Neural cell (in vitro differentiated cells): ENCODE data around the gene MXRA7.

Experiments
- EP300 ChIP-seq: fragments of 450-650 bp; conservative IDR thresholded peaks from 2 replicates; pipeline ENCODE4 v1.6.1; 2014; ENCODE audit warnings: antibody characterized with exemption, mild to moderate bottlenecking, moderate library complexity; ENCODE audit not compliant: poor library complexity, severe bottlenecking
- EZH2 ChIP-seq: fragments of 200-600, 300-800 bp; shearing (Covaris generic), sonication (generic); IDR thresholded peaks from 2 replicates; pipeline ENCODE4 v1.6.1; 2014; ENCODE audit warnings: antibody characterized with exemption, low read length, borderline replicate concordance, mild to moderate bottlenecking; ENCODE audit not compliant: insufficient read depth, poor library complexity, severe bottlenecking
- MXI1 ChIP-seq: fragments of 450-650 bp; conservative IDR thresholded peaks from 2 replicates; pipeline ENCODE4 v1.6.1; 2014; ENCODE audit warnings: antibody characterized with exemption, mild to moderate bottlenecking; ENCODE audit not compliant: poor library complexity, severe bottlenecking
- POLR2AphosphoS5 ChIP-seq: IDR thresholded peaks from 2 replicates; pipeline ENCODE4 v1.6.1; 2012
- RAD21 ChIP-seq: fragments of 450-650 bp; conservative IDR thresholded peaks from 2 replicates; pipeline ENCODE4 v1.6.1; 2014; ENCODE audit warnings: antibody characterized with exemption, mild to moderate bottlenecking, moderate library complexity
- TF ChIP-seq, protein P1 (sequence below): IDR thresholded peaks from 2 replicates; pipeline ENCODE4 v1.6.1; 2012; ENCODE audit warnings: borderline replicate concordance
- TF ChIP-seq, protein P2 (sequence below): fragments of 450-650 bp; IDR thresholded peaks from 2 replicates; pipeline ENCODE4 v1.5.1; 2014; ENCODE audit warnings: antibody characterized with exemption, mild to moderate bottlenecking, moderate library complexity; ENCODE audit not compliant: poor library complexity, severe bottlenecking

DNA sequence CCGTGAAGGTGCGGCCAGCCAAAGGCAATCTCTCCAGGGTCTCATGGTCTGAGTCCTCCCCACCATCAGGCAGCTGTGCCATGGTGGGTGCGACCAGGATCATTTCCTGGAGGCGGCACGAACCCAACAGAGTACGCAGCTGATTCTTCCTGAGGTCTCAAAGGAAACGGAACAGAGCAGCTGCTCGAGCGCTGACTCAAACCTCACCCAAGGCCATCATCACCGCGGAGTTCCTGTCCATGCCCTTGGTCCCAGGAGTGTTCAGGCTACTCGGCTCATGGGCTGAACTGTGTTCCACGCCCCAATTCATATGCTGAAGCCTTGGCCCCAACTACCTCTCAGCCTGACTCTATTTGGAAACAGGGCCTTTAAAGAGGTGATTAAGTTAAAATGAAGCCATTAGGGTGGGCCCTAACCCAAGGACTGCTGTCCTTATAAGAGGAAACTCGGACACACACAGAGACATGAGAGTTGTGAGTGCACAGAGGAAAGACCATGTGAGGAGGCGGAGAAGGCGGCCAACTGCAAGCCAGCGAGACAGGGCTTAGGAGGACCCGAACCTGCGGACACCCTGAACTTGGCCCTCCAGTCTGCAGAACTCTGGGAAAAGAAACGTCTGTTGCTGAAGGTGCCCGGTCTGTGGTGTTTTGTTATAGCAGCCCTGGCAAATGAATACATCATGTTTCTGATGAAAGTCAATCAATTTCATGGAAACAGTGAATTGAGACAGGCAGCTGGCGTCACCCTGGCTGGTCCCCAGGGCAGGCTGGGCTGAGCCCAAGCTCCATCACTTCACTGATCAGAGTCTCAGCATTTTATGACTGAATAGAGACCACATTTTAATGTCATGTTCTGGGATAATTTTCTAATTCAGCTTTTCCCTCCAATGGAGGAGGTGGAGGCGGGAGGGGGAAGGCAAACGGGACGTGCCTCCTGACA, 13.7 kb downstream of the MXRA7 start:
- TF ChIP-seq EP300 (no peak), EZH2 (no peak), POLR2AphosphoS5 (no peak), MXI1 (no peak), RAD21 (no peak)
- TF ChIP-seq, protein P1, sequence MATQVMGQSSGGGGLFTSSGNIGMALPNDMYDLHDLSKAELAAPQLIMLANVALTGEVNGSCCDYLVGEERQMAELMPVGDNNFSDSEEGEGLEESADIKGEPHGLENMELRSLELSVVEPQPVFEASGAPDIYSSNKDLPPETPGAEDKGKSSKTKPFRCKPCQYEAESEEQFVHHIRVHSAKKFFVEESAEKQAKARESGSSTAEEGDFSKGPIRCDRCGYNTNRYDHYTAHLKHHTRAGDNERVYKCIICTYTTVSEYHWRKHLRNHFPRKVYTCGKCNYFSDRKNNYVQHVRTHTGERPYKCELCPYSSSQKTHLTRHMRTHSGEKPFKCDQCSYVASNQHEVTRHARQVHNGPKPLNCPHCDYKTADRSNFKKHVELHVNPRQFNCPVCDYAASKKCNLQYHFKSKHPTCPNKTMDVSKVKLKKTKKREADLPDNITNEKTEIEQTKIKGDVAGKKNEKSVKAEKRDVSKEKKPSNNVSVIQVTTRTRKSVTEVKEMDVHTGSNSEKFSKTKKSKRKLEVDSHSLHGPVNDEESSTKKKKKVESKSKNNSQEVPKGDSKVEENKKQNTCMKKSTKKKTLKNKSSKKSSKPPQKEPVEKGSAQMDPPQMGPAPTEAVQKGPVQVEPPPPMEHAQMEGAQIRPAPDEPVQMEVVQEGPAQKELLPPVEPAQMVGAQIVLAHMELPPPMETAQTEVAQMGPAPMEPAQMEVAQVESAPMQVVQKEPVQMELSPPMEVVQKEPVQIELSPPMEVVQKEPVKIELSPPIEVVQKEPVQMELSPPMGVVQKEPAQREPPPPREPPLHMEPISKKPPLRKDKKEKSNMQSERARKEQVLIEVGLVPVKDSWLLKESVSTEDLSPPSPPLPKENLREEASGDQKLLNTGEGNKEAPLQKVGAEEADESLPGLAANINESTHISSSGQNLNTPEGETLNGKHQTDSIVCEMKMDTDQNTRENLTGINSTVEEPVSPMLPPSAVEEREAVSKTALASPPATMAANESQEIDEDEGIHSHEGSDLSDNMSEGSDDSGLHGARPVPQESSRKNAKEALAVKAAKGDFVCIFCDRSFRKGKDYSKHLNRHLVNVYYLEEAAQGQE, result no peak
- TF ChIP-seq, protein P2, sequence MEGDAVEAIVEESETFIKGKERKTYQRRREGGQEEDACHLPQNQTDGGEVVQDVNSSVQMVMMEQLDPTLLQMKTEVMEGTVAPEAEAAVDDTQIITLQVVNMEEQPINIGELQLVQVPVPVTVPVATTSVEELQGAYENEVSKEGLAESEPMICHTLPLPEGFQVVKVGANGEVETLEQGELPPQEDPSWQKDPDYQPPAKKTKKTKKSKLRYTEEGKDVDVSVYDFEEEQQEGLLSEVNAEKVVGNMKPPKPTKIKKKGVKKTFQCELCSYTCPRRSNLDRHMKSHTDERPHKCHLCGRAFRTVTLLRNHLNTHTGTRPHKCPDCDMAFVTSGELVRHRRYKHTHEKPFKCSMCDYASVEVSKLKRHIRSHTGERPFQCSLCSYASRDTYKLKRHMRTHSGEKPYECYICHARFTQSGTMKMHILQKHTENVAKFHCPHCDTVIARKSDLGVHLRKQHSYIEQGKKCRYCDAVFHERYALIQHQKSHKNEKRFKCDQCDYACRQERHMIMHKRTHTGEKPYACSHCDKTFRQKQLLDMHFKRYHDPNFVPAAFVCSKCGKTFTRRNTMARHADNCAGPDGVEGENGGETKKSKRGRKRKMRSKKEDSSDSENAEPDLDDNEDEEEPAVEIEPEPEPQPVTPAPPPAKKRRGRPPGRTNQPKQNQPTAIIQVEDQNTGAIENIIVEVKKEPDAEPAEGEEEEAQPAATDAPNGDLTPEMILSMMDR, result no peak
